ENCODE results near the gene ZNF692.
"Not testable (repeated sequence)": the region's sequence is repeated elsewhere in the genome, so short reads cannot be mapped to it uniquely, and the experiment has no call there.

The ZNF692 gene

DNA sequence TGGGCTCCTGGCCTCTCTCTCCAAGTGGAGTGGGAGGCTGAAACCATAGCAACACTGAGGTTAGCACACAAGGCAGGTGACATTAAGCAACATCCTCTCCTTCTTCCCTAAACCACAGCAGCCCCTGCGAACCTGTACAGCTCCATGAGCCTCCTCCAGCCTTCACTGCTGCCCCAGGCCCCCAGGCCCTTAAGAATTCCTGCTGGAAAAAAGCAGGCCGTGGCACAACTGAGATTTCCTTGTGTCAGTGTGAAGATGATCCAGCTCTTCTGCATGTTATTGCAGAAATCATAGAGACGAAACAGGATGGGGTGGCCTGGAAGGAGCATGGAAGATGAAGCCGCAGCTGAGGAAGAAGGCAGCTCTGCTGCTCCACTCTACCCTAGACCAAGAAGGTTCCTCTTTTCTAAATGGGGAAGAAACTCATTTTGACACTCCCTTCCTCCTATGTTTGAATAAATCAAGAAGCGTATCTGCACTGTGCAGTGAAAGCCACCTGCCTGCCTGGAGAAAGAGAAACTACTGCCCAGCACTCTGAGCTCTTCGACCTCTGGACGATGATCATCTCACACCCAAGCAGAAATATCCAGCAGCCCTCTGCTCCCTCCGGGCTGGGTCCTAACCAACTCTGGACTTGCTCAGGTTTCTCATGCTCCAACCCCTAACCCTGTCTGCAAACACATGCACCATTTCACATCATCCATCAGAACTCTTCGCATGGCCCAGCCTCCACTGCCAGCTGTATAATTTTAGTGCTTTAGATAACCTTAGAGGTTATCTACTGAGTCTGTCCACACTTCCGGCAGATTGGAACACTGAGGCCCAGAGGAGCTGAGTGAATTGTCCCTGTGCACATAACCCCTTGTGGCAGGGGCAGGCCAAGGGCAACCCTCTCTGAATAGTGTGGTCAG is 53.9 kb downstream of the ZNF692 start:
- FAIRE-seq: no peak

- FAIRE-seq: not testable (repeated sequence)
These were observed 55.4 kb downstream of the ZNF692 start for GRCh38 chr1:248803501-248803900.

GRCh38 chr1:248802454-248802853 is 56.4 kb downstream of the ZNF692 start:
- FAIRE-seq: no peak

DNA sequence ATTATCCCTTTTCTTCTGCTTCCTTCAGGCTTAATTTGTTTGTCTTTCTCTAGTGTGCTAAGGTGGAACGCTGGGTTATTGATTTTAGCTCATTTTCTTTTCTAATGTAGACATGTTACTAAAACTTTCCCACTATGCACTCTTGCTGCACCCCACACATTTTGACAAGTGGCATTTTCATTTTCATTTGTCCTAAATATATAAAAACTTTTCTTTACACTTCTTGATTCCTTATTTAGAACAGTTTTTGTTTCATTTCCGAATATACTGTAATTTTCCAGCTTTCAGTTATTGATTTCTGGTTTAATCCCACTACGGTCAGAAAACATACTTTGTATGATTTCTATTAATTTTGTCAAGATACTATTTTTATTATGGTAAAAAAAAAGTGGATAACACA is 58.4 kb downstream of the ZNF692 start:
- FAIRE-seq: no peak
